Eye (tissue), 1 donor: ENCODE results near the gene SLC35F2.
"Not testable (repeated sequence)": the region's sequence is repeated elsewhere in the genome, so short reads cannot be mapped to it uniquely, and the experiment has no call there.

Source experiments
- DNase-seq: peaks from one replicate; pipeline ENCODE4 v3.0.0-alpha.2; 2015

The SLC35F2 gene

GRCh38 chr11:107840129-107840484 is 18.5 kb downstream of the SLC35F2 start:
- no peak for DNase-seq

- no peak for DNase-seq
Measured at GRCh38 chr11:107836851-107837250, 21.7 kb downstream of the SLC35F2 start.

- no peak for DNase-seq
Measured at GRCh38 chr11:107834995-107835394, 23.6 kb downstream of the SLC35F2 start.

GRCh38 chr11:107833926-107834325 is 24.7 kb downstream of the SLC35F2 start:
- not testable (repeated sequence) for DNase-seq

- DNase-seq = no peak
Measured at GRCh38 chr11:107830915-107831540, 27.6 kb downstream of the SLC35F2 start.

- DNase-seq = no peak
Measured at GRCh38 chr11:107827041-107827440, 31.5 kb downstream of the SLC35F2 start.

GRCh38 chr11:107825875-107826274 is 32.7 kb downstream of the SLC35F2 start:
- no peak for DNase-seq

GRCh38 chr11:107824668-107825369 is 33.8 kb downstream of the SLC35F2 start:
- DNase-seq = no peak

GRCh38 chr11:107821199-107821927 is 37.2 kb downstream of the SLC35F2 start:
- peak; percentile 20 for DNase-seq

GRCh38 chr11:107819361-107820014 is 39.1 kb downstream of the SLC35F2 start:
- no peak for DNase-seq

GRCh38 chr11:107818491-107818890 is 40.1 kb downstream of the SLC35F2 start:
- no peak for DNase-seq

- no peak for DNase-seq
Measured at GRCh38 chr11:107816028-107816427, 42.6 kb downstream of the SLC35F2 start.

- no peak for DNase-seq
Measured at GRCh38 chr11:107810875-107811274, 47.7 kb downstream of the SLC35F2 start.

- no peak for DNase-seq
Measured at GRCh38 chr11:107808521-107808920, 50.1 kb downstream of the SLC35F2 start.

- DNase-seq = no peak
Measured at GRCh38 chr11:107804971-107805370, 53.6 kb downstream of the SLC35F2 start.

GRCh38 chr11:107804211-107804610 is 54.4 kb downstream of the SLC35F2 start:
- no peak for DNase-seq

- no peak for DNase-seq
Measured at GRCh38 chr11:107801641-107802040, 56.9 kb downstream of the SLC35F2 start.

GRCh38 chr11:107799218-107799859 is 59.2 kb downstream of the SLC35F2 start:
- peak; percentile 82 for DNase-seq

- no peak for DNase-seq
Measured at GRCh38 chr11:107792049-107792443, 66.5 kb downstream of the SLC35F2 start.

- no peak for DNase-seq
Measured at GRCh38 chr11:107791343-107792048, 67.1 kb downstream of the SLC35F2 start.

- no peak for DNase-seq
Measured at GRCh38 chr11:107789767-107790166, 68.8 kb downstream of the SLC35F2 start.

GRCh38 chr11:107787733-107788132 is 70.9 kb downstream of the SLC35F2 start:
- no peak for DNase-seq
